Choroid plexus epithelial cell (primary cell): ENCODE data around the gene GMEB1.
"Not testable (repeated sequence)": the region's sequence is repeated elsewhere in the genome, so short reads cannot be mapped to it uniquely, and the experiment has no call there.

Experiments
- DNase-seq: peaks from one replicate; pipeline ENCODE4 v3.0.0-alpha.2; 2010; ENCODE audit warnings: low read depth
- H3K4me3 ChIP-seq: 2 replicates; pipeline ENCODE4 v1.5.1; 2011; ENCODE audit warnings: low read depth, mild to moderate bottlenecking, control low read depth, low read length, moderate library complexity
- CTCF ChIP-seq: conservative IDR thresholded peaks from 2 replicates; pipeline ENCODE4 v1.5.1; 2011; ENCODE audit warnings: low read depth, mild to moderate bottlenecking, control low read depth, inconsistent platforms, low read length, moderate library complexity

GMEB1 gene

DNA sequence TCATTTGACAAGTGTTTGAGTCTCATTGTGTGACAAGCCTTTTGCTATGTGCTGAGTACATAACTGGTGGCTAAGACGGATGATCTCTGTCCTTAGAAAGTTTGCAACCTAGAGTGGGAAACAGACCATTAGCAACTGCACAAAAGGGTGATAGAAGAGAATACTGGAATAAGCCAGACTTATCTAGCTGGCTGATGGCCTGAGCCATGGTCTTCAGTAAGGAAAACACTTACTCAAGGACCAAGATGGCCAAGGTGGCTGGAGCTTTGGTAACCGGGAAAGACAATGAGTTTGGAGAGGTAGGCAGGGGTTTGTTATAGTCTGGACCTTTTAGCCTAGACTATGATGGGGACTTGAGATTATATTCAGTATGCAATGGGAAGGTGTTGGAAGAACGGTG lies 24.1 kb upstream of the GMEB1 start:
- no peak for DNase-seq
- no peak overlapping the region for H3K4me3 ChIP-seq
- TF ChIP-seq CTCF = no peak

GRCh38 chr1:28645406-28645805 lies 23.2 kb upstream of the GMEB1 start:
- H3K4me3 ChIP-seq, DNase-seq: not testable (repeated sequence)

- H3K4me3 ChIP-seq = no peak overlapping the region
- DNase-seq = peak; percentile 54
- no peak for TF ChIP-seq CTCF
Observed at GRCh38 chr1:28646040-28646439, 22.5 kb upstream of the GMEB1 start.

DNA sequence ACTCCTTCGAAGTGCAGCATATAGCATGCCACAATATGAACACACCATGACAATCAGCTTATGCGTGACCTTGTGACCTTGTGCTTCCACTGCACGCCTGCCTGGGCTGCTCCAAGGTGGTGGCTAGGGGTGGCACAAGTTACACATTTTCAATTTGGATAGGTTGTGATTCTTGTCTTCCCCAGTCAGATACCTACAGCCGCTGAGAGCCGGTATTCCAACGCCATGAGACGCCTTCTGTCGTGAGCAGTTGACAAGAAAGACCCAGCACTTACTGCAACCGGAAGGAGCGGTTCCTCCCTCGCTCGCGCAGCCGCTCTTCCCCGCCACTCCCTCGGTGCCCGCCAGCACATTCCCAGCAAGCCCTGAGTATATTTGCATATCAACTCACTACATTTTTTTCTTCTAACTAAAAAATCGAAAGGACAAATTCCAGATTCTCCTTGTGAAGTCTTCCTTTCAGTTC lies 20.5 kb upstream of the GMEB1 start:
- TF ChIP-seq CTCF = no peak
- H3K4me3 ChIP-seq = peak overlapping the region; percentile 63
- peak; percentile 95 for DNase-seq

GRCh38 chr1:28648474-28649198 lies 19.9 kb upstream of the GMEB1 start, which contains the start of gene RNU11:
RNU11 (plus strand) TSS chr1:28648600.
- peak within 1 kb of the TSS; percentile 63 for H3K4me3 ChIP-seq

DNA sequence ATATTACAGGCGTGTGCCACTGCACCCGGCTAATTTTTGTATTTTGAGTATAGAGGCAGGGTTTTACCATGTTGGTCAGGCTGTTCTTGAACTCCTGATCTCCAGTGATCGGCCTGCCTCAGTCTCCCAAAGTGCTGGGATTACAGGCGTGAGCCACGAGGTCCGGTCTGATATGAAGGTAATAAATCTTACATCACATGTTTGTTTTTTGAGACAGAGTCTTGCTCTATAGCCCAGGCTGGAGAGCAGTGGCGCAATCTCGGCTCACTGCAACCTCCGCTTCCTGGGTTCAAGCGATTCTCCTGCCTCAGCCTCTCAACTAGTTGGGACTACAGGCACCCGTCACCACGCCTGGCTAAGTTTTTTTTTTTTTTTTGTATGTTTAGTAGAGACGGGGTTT lies 15.5 kb upstream of the GMEB1 start:
- not testable (repeated sequence) for H3K4me3 ChIP-seq, DNase-seq

More at GRCh38 chr1:28648474-28649198, 19.9 kb upstream of the GMEB1 start, which contains the start of gene RNU11:
- no peak for TF ChIP-seq CTCF
- peak; percentile 98 for DNase-seq

GRCh38 chr1:28653870-28654269 lies 14.7 kb upstream of the GMEB1 start:
- peak; percentile 48 for TF ChIP-seq CTCF
- peak; percentile 47 for DNase-seq
- not testable (repeated sequence) for H3K4me3 ChIP-seq

- not testable (repeated sequence) for DNase-seq, H3K4me3 ChIP-seq
Observed at GRCh38 chr1:28655448-28656311, 12.9 kb upstream of the GMEB1 start.
